Smooth muscle cell (in vitro differentiated cells): ENCODE data around the gene INO80C. TPM values are rescaled to one million over a fixed set of nuclear protein-coding genes. Genes with fewer than 3 reads are reported as not detected.

Experiments
- DNase-seq: peaks from one replicate; lab custom pipeline; 2025; ENCODE audit not compliant: unreplicated experiment; lab: John Stamatoyannopoulos, UW
- H2AFZ ChIP-seq: fragments of 200-600 bp; sonication (generic); 2 replicates; pipeline ENCODE4 v1.6.0; 2016; ENCODE audit warnings: antibody characterized with exemption, low read depth, mild to moderate bottlenecking
- H3F3A ChIP-seq: fragments of 200-600 bp; sonication (generic); 2 replicates; pipeline ENCODE4 v1.6.0; 2017; ENCODE audit warnings: antibody characterized with exemption, low read depth
- H3K27ac ChIP-seq: fragments of 200-600 bp; sonication (generic); 2 replicates; pipeline ENCODE4 v1.5.1; 2016; ENCODE audit warnings: low read depth, mild to moderate bottlenecking
- H3K27me3 ChIP-seq: fragments of 200-600 bp; sonication (generic); 2 replicates; pipeline ENCODE4 v1.6.1; 2016; ENCODE audit warnings: low read depth, mild to moderate bottlenecking
- H3K36me3 ChIP-seq: fragments of 200-600 bp; sonication (generic); 2 replicates; pipeline ENCODE4 v1.5.1; 2016; ENCODE audit warnings: low read depth
- H3K4me1 ChIP-seq: fragments of 200-600 bp; sonication (generic); 2 replicates; pipeline ENCODE4 v1.5.1; 2016; ENCODE audit warnings: low read depth
- H3K4me2 ChIP-seq: fragments of 200-600 bp; sonication (generic); 2 replicates; pipeline ENCODE4 v1.6.0; 2016; ENCODE audit warnings: mild to moderate bottlenecking
- H3K4me3 ChIP-seq: fragments of 200-600 bp; sonication (generic); 2 replicates; pipeline ENCODE4 v1.5.1; 2016; ENCODE audit warnings: mild to moderate bottlenecking
- H3K79me2 ChIP-seq: fragments of 200-600 bp; sonication (generic); 2 replicates; pipeline ENCODE4 v1.6.0; 2016; ENCODE audit warnings: low read depth, mild to moderate bottlenecking
- H3K9ac ChIP-seq: fragments of 200-600 bp; sonication (generic); 2 replicates; pipeline ENCODE4 v1.6.0; 2016; ENCODE audit warnings: low read depth
- H3K9me3 ChIP-seq: fragments of 200-600 bp; sonication (generic); replicated peaks from 2 replicates; pipeline ENCODE4 v1.5.1; 2016; ENCODE audit warnings: low read depth
- H4K20me1 ChIP-seq: fragments of 200-600 bp; sonication (generic); 2 replicates; pipeline ENCODE4 v1.6.0; 2016; ENCODE audit warnings: low read depth
- WGBS: methylation state at CpG from one replicate; pipeline ENCODE4 v1.1.7; 2016; ENCODE audit warnings: low lambda C conversion rate; 5-methylcytosine and 5-hydroxymethylcytosine counted together
- polyA plus RNA-seq: library from polyadenylated mRNA; unstranded; fragments of >200 nt; fragmentation: Nextera tagmentation; extraction: Ambion mirVana; gene quantifications from 2 replicates; pipeline ENCODE4 v1.2.1, GENCODE V29; 2016
- total RNA-seq: library from RNA; depleted of rRNA; stranded (reverse); fragments of >200 nt; gene quantifications from 2 replicates; pipeline ENCODE4 v1.2.3, GENCODE V29; 2014
- TF ChIP-seq, protein P1 (sequence below): fragments of 200-600 bp; sonication (generic); IDR thresholded peaks from 2 replicates; pipeline ENCODE4 v1.5.1; 2017; ENCODE audit warnings: borderline replicate concordance, mild to moderate bottlenecking, antibody characterized with exemption; ENCODE audit not compliant: insufficient read depth, poor library complexity, severe bottlenecking

The INO80C gene
- total and polyA plus RNA-seq, 2 experiments from 2014 or later: 6.8 to 13.9 TPM

DNA sequence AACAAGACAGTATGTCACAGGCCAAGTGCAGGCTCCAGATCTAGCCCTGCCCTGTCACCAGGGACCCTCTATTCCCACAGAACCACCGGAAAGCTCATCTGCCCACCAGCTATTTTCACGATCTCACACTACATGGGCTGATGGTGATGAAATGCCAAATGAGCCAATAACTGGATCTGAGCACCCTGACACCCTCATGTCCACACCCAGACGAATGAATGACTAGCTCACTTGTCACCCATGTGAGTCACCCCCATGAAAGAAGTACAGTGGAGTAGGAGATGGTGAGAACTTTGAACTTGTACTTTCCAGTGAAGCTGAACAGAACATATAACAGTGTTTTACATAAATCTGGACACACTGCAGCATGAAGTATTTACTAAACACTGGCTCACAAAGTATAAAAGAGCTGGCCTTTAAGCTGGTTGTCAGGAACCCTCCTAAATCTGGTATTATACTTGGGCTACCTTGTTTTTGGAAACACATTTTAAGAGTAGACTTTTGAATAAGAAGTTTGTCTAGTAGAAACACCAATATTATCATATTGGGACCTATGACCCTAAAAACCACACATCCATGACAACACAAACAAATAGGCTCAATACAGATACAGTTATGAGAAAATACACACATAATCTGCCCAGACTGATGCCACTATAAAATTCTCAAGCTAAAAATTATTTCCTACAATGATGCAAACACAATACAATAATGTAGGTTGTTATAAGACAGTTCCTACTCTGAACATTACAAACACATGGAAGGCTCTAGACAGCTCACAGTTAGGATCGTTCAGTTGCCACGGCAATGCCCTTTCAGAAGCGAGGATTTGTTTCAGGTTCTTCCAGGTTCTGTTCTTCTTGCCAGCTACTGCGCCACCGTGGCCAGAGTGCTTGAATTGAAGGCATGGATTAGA lies 19.0 kb downstream of the INO80C start:
- TF ChIP-seq, protein P1, sequence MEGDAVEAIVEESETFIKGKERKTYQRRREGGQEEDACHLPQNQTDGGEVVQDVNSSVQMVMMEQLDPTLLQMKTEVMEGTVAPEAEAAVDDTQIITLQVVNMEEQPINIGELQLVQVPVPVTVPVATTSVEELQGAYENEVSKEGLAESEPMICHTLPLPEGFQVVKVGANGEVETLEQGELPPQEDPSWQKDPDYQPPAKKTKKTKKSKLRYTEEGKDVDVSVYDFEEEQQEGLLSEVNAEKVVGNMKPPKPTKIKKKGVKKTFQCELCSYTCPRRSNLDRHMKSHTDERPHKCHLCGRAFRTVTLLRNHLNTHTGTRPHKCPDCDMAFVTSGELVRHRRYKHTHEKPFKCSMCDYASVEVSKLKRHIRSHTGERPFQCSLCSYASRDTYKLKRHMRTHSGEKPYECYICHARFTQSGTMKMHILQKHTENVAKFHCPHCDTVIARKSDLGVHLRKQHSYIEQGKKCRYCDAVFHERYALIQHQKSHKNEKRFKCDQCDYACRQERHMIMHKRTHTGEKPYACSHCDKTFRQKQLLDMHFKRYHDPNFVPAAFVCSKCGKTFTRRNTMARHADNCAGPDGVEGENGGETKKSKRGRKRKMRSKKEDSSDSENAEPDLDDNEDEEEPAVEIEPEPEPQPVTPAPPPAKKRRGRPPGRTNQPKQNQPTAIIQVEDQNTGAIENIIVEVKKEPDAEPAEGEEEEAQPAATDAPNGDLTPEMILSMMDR: no peak
- WGBS: 57% methylated on average over 8 of the region's 8 CpGs
- peaks cover 3% of the 10 kb centered on the region for H3F3A ChIP-seq
- peak overlapping the region; percentile 10 for H3K4me3 ChIP-seq
- H3K9me3 ChIP-seq: no peaks in the 10 kb centered on the region
- H3K27me3 ChIP-seq: no peaks in the 10 kb centered on the region
- H3K4me1 ChIP-seq: peaks cover 7% of the 10 kb centered on the region
- peaks cover 12% of the 10 kb centered on the region for H3K79me2 ChIP-seq
- peak overlapping the region; percentile 63 for H3K9ac ChIP-seq
- peak overlapping the region; percentile 91 for H3K27ac ChIP-seq
- no peak overlapping the region for H2AFZ ChIP-seq
- no peak for DNase-seq
- H3K4me2 ChIP-seq: peak overlapping the region; percentile 35
- H4K20me1 ChIP-seq: no peaks in the 10 kb centered on the region
- H3K36me3 ChIP-seq: no peaks in the 10 kb centered on the region

DNA sequence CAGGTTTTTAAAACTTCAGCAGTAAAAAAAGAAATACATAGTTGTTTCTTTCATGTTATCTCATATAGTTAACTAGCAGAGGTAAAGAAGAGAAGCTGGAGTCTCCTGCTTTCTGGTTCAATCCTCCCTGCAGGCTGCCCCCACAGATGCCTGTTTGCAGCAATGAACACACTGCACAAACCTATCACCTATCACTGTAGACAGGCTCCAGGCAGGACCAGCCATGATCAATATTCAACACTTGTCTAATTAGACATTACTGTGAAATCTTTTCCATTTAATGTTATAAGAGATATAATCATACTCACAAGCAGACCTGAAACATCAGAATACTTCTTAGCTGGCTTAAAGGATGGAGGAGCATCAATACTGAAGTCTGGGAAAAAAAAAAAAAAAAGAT lies 19.8 kb downstream of the INO80C start:
- Histone ChIP-seq H3F3A (peaks cover 3% of the 10 kb centered on the region), H3K27ac (peak overlapping the region; percentile 91), H3K4me2 (peak overlapping the region; percentile 35), H4K20me1 (no peaks in the 10 kb centered on the region), H3K9me3 (no peaks in the 10 kb centered on the region), H3K79me2 (peaks cover 5% of the 10 kb centered on the region), H3K9ac (peak overlapping the region; percentile 63), H3K4me1 (peaks cover 7% of the 10 kb centered on the region), H3K36me3 (no peaks in the 10 kb centered on the region), H3K27me3 (no peaks in the 10 kb centered on the region), H3K4me3 (peak overlapping the region; percentile 10), H2AFZ (no peak overlapping the region)
- DNase-seq: no peak
- TF ChIP-seq, protein P1: no peak

DNA sequence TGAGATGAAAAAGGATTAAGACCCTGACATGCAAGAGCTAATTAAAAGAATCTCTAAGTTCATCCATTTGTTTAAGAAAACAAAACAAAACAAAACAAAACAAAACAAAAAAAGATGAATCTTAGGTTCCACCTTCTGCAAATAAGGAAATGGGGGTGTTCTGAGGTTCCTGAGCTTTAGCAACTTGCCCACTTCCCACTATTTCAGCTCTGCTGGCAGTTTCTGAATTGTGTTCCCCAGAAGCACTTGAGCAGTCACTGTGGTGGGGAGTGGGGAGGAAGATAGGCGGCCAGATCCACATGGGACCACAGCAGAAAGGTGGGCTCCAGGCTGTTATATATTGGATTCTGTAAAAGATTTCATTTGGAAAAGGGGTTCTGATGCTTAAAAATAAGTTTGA lies 20.3 kb downstream of the INO80C start:
- Histone ChIP-seq H3F3A (peaks cover 3% of the 10 kb centered on the region), H4K20me1 (no peaks in the 10 kb centered on the region), H3K4me3 (peak overlapping the region; percentile 10), H3K4me2 (no peak overlapping the region), H2AFZ (no peak overlapping the region), H3K9ac (peak overlapping the region; percentile 33), H3K27me3 (no peaks in the 10 kb centered on the region), H3K36me3 (no peaks in the 10 kb centered on the region), H3K9me3 (no peaks in the 10 kb centered on the region), H3K4me1 (peaks cover 7% of the 10 kb centered on the region), H3K79me2 (peaks cover 4% of the 10 kb centered on the region), H3K27ac (peak overlapping the region; percentile 91)
- WGBS: 92% methylated on average over 1 of the region's 1 CpG
- DNase-seq: no peak
- TF ChIP-seq, protein P1: no peak
